CD4-positive, CD25-positive, alpha-beta regulatory T cell (primary cell): ENCODE results near the gene SOX6. TPM values are rescaled to one million over a fixed set of nuclear protein-coding genes. Genes with fewer than 3 reads are reported as not detected.
"Not testable (repeated sequence)": the region's sequence is repeated elsewhere in the genome, so short reads cannot be mapped to it uniquely, and the experiment has no call there.

Experiments
- ATAC-seq, 2 donors: fragments of 150-1000 bp; cut with Tn5 transposase; one replicate each; pipeline ENCODE4 v1.10.0; 2021; ENCODE audit warnings: low read depth in 2 of 2, moderate number of reproducible peaks in 2 of 2, moderate library complexity in 1 of 2
- DNase-seq, 3 donors: peaks; one replicate each; pipeline versions ENCODE4 v3.0.0 to v3.0.0-alpha.2; 2012 to 2022; ENCODE audit warnings: mixed read lengths in 1 of 3
- H3K27ac ChIP-seq: one replicate; pipeline ENCODE4 v1.7.0; 2013; ENCODE audit warnings: mild to moderate bottlenecking, low read length; ENCODE audit not compliant: insufficient read depth, poor library complexity, severe bottlenecking
- H3K27me3 ChIP-seq: one replicate; pipeline ENCODE4 v1.7.0; 2013; ENCODE audit warnings: low read length; ENCODE audit not compliant: control insufficient read depth, insufficient read depth
- H3K36me3 ChIP-seq: one replicate; pipeline ENCODE4 v1.7.0; 2013; ENCODE audit warnings: mild to moderate bottlenecking, low read length, moderate library complexity; ENCODE audit not compliant: control insufficient read depth, insufficient read depth
- H3K4me1 ChIP-seq: 2 replicates; pipeline ENCODE4 v1.7.0; 2013; ENCODE audit warnings: mild to moderate bottlenecking, low read length; ENCODE audit not compliant: insufficient read depth, control insufficient read depth, poor library complexity, severe bottlenecking
- H3K4me3 ChIP-seq: one replicate; pipeline ENCODE4 v1.7.0; 2013; ENCODE audit warnings: low read depth, mild to moderate bottlenecking, low read length, moderate library complexity
- H3K9me3 ChIP-seq, 2 experiments: 1 replicate in 1 of 2; 2 replicates in 1 of 2; pipeline ENCODE4 v1.7.0; 2013; ENCODE audit warnings: low read length in 2 of 2, mild to moderate bottlenecking in 1 of 2, moderate library complexity in 1 of 2; ENCODE audit not compliant: control insufficient read depth in 2 of 2
- H3K27ac Mint-ChIP-seq, 3 donors: one replicate each; pipeline ENCODE4 v1.8.0; 2020 to 2022; ENCODE audit warnings: mild to moderate bottlenecking in 3 of 3, mixed read lengths in 3 of 3, moderate library complexity in 2 of 3
- H3K27me3 Mint-ChIP-seq: one replicate; pipeline ENCODE4 v1.8.0; 2022; ENCODE audit warnings: mild to moderate bottlenecking, mixed read lengths
- H3K36me3 Mint-ChIP-seq: one replicate; pipeline ENCODE4 v1.8.0; 2020; ENCODE audit warnings: mixed read lengths
- H3K4me1 Mint-ChIP-seq, 4 donors: one replicate each; pipeline ENCODE4 v1.8.0; 2020 to 2022; ENCODE audit warnings: mixed read lengths in 4 of 4, mild to moderate bottlenecking in 1 of 4
- H3K4me3 Mint-ChIP-seq, 4 donors: one replicate each; pipeline ENCODE4 v1.8.0; 2020 to 2022; ENCODE audit warnings: mild to moderate bottlenecking in 4 of 4, mixed read lengths in 4 of 4, moderate library complexity in 3 of 4
- H3K9me3 Mint-ChIP-seq, 7 donors: one replicate each; pipeline ENCODE4 v1.8.0; 2020 to 2022; ENCODE audit warnings: mixed read lengths in 7 of 7, mild to moderate bottlenecking in 3 of 7, moderate library complexity in 2 of 7
- polyA plus RNA-seq, 4 donors: library from polyadenylated mRNA; unstranded; fragments of 300-500 nt; fragmentation: Illumina TruSeq; gene quantifications; one replicate each; pipeline ENCODE4 v1.2.3, GENCODE V29; 2021
- total RNA-seq: library from RNA; stranded (reverse); gene quantifications from one replicate; pipeline ENCODE4 v1.2.3, GENCODE V29; 2022

The SOX6 gene
- total and polyA plus RNA-seq, 5 donors from 2014 or later, result 0.05 TPM; not detected in 4

- Mint-ChIP-seq H3K9me3 (peaks cover 0 to 11% (median 3%) of the 10 kb centered on the region in 7 donors), H3K36me3 (no peaks in the 10 kb centered on the region), H3K4me3 (no peak overlapping the region), H3K4me1 (no peaks in the 10 kb centered on the region), H3K27me3 (no peaks in the 10 kb centered on the region), H3K27ac (no peak overlapping the region)
- no peak overlapping the region for H3K4me3 ChIP-seq
- no peaks in the 10 kb centered on the region for H3K9me3 ChIP-seq
- H3K36me3 ChIP-seq, result no peaks in the 10 kb centered on the region
- no peak for DNase-seq
- ATAC-seq, result no peak
- no peaks in the 10 kb centered on the region for H3K4me1 ChIP-seq
- H3K27me3 ChIP-seq, result no peaks in the 10 kb centered on the region
- H3K27ac ChIP-seq, result no peak overlapping the region
Observed at GRCh38 chr11:16378906-16379305, 22.6 kb upstream of the SOX6 start.

DNA sequence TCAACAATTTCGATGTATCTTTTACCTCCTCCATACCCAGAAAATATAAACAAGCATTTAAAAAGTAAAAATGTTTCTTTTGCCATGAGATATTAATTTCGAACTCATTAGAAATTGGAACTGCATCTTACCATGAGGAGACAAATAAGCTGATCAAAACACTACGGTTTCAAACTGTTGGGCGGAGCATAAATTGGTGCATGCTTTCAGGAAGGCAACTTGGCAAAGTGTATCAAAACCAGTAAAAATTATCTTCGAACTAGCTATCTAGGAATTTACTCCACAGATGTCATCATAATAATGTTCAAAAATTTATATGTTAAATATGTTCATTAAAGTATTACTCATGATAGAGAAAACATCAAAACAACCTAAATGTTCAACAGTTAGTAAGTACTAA is 21.4 kb upstream of the SOX6 start:
- H3K27me3 Mint-ChIP-seq, result no peaks in the 10 kb centered on the region
- H3K4me1 Mint-ChIP-seq, result no peaks in the 10 kb centered on the region
- Histone ChIP-seq H3K36me3 (no peaks in the 10 kb centered on the region), H3K4me3 (no peak overlapping the region), H3K27ac (no peak overlapping the region), H3K9me3 (no peaks in the 10 kb centered on the region), H3K27me3 (no peaks in the 10 kb centered on the region), H3K4me1 (no peaks in the 10 kb centered on the region)
- no peaks in the 10 kb centered on the region for H3K36me3 Mint-ChIP-seq
- no peak overlapping the region for H3K4me3 Mint-ChIP-seq
- DNase-seq (no peak), ATAC-seq (no peak)
- H3K9me3 Mint-ChIP-seq, result peaks cover 0 to 11% (median 3%) of the 10 kb centered on the region in 7 donors
- H3K27ac Mint-ChIP-seq, result no peak overlapping the region

GRCh38 chr11:16375664-16376063 is 19.3 kb upstream of the SOX6 start:
- H3K36me3 ChIP-seq, H3K27ac Mint-ChIP-seq, H3K4me3 Mint-ChIP-seq, H3K4me1 ChIP-seq, H3K27ac ChIP-seq, ATAC-seq, H3K4me3 ChIP-seq, H3K27me3 ChIP-seq, H3K36me3 Mint-ChIP-seq, H3K27me3 Mint-ChIP-seq, DNase-seq, H3K4me1 Mint-ChIP-seq, H3K9me3 ChIP-seq: not testable (repeated sequence)
- H3K9me3 Mint-ChIP-seq, result peaks cover 1 to 25% (median 4%) of the 10 kb centered on the region in 7 donors

DNA sequence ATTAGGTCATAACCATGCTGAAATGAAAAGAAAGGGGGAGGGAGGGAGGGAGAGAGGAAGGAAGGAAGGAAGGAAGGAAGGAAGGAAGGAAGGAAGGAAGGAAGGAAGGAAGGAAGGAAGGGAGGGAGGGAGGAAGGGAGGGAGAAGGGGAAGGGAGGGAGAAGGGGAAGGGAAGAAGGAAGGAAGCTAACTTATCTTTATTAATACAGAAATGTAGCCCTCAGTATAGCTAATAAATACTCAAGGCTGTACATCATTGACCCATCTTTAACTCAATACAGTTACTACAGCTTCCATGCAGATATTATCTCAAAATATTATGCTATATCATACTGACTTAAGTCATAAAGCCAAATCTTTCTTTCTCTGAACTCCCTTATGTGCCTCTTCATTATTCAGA is 17.4 kb upstream of the SOX6 start:
- Histone ChIP-seq H3K4me1 (no peaks in the 10 kb centered on the region), H3K4me3 (no peak overlapping the region), H3K36me3 (no peaks in the 10 kb centered on the region), H3K27ac (no peak overlapping the region), H3K27me3 (no peaks in the 10 kb centered on the region), H3K9me3 (no peaks in the 10 kb centered on the region)
- Mint-ChIP-seq H3K36me3 (no peaks in the 10 kb centered on the region), H3K27me3 (no peaks in the 10 kb centered on the region), H3K4me1 (no peaks in the 10 kb centered on the region), H3K9me3 (peaks cover 1 to 27% (median 9%) of the 10 kb centered on the region in 7 donors), H3K27ac (no peak overlapping the region), H3K4me3 (no peak overlapping the region)
- no peak for ATAC-seq
- DNase-seq, result no peak

GRCh38 chr11:16372355-16372754 is 16.0 kb upstream of the SOX6 start:
- H3K4me1 ChIP-seq, result no peaks in the 10 kb centered on the region
- H3K27ac Mint-ChIP-seq, result no peak overlapping the region
- no peaks in the 10 kb centered on the region for H3K36me3 Mint-ChIP-seq
- no peaks in the 10 kb centered on the region for H3K4me1 Mint-ChIP-seq
- peaks cover 1 to 27% (median 9%) of the 10 kb centered on the region in 7 donors for H3K9me3 Mint-ChIP-seq
- H3K27me3 Mint-ChIP-seq, result no peaks in the 10 kb centered on the region
- H3K4me3 Mint-ChIP-seq, result no peak overlapping the region
- ATAC-seq (no peak), DNase-seq (no peak)
- no peaks in the 10 kb centered on the region for H3K36me3 ChIP-seq
- H3K27ac ChIP-seq, result no peak overlapping the region
- H3K27me3 ChIP-seq, result no peaks in the 10 kb centered on the region
- H3K9me3 ChIP-seq, result no peaks in the 10 kb centered on the region
- no peak overlapping the region for H3K4me3 ChIP-seq

DNA sequence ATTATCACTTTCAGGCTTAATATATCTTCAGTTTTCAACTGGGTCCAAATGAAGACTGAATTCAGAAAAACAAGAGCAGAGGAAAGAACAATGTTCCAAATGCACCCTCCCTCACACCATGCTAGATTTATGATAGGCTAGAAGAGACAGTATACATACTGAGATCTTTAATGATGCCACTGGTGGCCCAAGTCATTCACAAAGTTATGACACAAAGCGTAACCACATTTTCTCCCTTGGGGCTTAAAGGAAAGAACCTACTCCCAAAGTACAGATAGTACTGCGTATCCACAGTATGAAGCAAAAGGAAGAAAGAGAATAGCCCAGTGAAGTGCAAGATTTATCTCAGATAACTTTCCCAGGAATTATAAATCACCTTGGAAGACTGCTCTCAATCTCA is 10.9 kb upstream of the SOX6 start:
- no peak for DNase-seq
- Histone ChIP-seq H3K36me3 (no peaks in the 10 kb centered on the region), H3K9me3 (no peaks in the 10 kb centered on the region), H3K4me1 (no peaks in the 10 kb centered on the region), H3K4me3 (no peak overlapping the region), H3K27ac (no peak overlapping the region), H3K27me3 (no peaks in the 10 kb centered on the region)
- H3K4me1 Mint-ChIP-seq, result no peaks in the 10 kb centered on the region
- peaks cover 0 to 21% (median 6%) of the 10 kb centered on the region in 7 donors for H3K9me3 Mint-ChIP-seq
- H3K36me3 Mint-ChIP-seq, result no peaks in the 10 kb centered on the region
- H3K27me3 Mint-ChIP-seq, result no peaks in the 10 kb centered on the region
- no peak overlapping the region for H3K27ac Mint-ChIP-seq
- no peak for ATAC-seq
- no peak overlapping the region for H3K4me3 Mint-ChIP-seq

- Histone ChIP-seq H3K4me1 (no peaks in the 10 kb centered on the region), H3K4me3 (no peak overlapping the region), H3K36me3 (no peaks in the 10 kb centered on the region), H3K9me3 (no peaks in the 10 kb centered on the region), H3K27ac (no peak overlapping the region), H3K27me3 (no peaks in the 10 kb centered on the region)
- Mint-ChIP-seq H3K4me3 (no peak overlapping the region), H3K9me3 (peaks cover 0 to 11% (median 5%) of the 10 kb centered on the region in 7 donors), H3K36me3 (no peaks in the 10 kb centered on the region), H3K27ac (no peak overlapping the region), H3K4me1 (no peaks in the 10 kb centered on the region), H3K27me3 (no peaks in the 10 kb centered on the region)
- ATAC-seq (no peak), DNase-seq (no peak)
Observed at GRCh38 chr11:16365581-16366228, 9.4 kb upstream of the SOX6 start.

DNA sequence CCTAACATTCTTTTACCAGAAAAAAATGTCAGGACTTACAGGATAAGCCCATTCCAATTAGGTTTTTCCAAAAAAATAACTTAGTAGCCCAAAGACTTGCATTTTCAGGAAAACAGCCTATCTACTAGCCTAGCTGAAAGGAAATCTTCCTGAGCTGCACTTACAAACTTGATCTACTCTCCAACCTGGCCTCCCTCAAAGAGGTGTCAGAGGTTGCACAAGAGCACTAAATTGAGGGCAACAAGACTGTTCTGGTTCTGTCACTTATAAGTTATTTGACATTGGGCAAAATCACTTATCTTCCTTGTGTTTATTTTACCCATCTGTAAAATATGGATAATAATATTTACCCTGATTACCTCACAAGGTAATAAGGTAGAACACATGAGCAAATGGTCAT is 7.9 kb upstream of the SOX6 start:
- Histone ChIP-seq H3K4me3 (no peak overlapping the region), H3K9me3 (no peaks in the 10 kb centered on the region), H3K4me1 (no peaks in the 10 kb centered on the region), H3K36me3 (no peaks in the 10 kb centered on the region), H3K27ac (no peak overlapping the region), H3K27me3 (no peaks in the 10 kb centered on the region)
- no peaks in the 10 kb centered on the region for H3K27me3 Mint-ChIP-seq
- ATAC-seq (no peak), DNase-seq (no peak)
- H3K4me1 Mint-ChIP-seq, result no peaks in the 10 kb centered on the region
- peaks cover 0 to 18% (median 2%) of the 10 kb centered on the region in 7 donors for H3K9me3 Mint-ChIP-seq
- no peak overlapping the region for H3K4me3 Mint-ChIP-seq
- H3K27ac Mint-ChIP-seq, result no peak overlapping the region
- no peaks in the 10 kb centered on the region for H3K36me3 Mint-ChIP-seq
